ENCODE data around the gene MESP2. TPM values are rescaled to one million over a fixed set of nuclear protein-coding genes. Genes with fewer than 3 reads are reported as not detected.

The MESP2 gene
- polyA plus RNA-seq, 4 donors: 0.34 to 0.39 TPM; not detected in 2

DNA sequence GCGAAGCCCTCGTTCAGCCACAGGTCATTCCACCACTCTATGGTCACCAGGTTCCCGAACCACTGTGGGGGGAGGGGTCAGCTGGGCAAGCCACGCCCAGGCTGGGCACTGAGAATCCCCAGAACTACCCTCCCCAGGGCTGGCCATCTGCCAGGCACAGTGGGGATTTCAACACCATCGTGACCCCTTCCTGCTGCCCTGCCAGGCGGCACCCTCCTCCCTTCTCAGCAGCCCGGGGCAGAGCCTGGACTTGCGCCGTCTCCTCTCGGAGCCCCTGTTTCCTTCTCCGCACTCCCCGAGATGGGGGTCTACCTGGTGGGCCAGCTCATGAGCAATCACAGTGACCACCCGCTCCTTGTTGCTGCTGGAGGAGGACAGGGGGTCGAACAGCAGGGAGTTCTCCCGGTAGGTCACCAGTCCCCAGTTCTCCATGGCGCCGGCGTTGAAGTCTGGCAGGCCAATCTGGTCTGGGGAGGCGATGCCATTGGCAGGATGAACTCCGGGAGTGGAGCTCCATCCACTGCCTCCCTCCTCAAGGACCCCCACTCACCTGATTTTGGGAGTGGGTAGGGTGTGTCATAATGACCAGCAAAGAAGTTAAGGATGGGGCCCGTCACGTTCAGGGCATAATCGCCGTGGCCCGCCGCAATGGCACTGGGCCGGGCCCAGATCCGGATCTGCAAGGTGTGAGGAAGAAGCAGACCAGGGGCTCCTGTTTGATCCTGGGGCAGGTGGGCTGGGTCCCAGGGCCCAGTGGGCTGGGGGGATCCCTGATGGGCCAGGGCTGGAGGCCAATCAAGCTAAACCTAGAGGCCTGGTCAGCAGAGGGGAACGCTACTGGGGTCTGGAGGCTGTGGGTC, 28.0 kb downstream of the MESP2 start:
- H3K27me3 ChIP-seq (ENCODE audit: control insufficient read depth in 3 of 3, insufficient read depth in 3 of 3, low read length in 3 of 3): no peaks in the 10 kb centered on the region
- WGBS, 3 donors: 49 to 82% (median 56%) methylated on average over 27 to 29 of the region's 29 CpGs
- H3K36me3 ChIP-seq (ENCODE audit: control insufficient read depth in 3 of 3, insufficient read depth in 2 of 3, low read depth in 1 of 3, low read length in 3 of 3): peaks cover 3 to 88% (median 26%) of the 10 kb centered on the region in 3 donors
- H3K27ac ChIP-seq (ENCODE audit: low read depth in 1 of 3, low read length in 2 of 3): peak overlapping the region; percentile 83 to 90 (median 86)
- H3K4me1 ChIP-seq (ENCODE audit: control insufficient read depth in 3 of 3, insufficient read depth in 2 of 3, low read depth in 1 of 3, low read length in 2 of 3): peaks cover 0 to 59% (median 0%) of the 10 kb centered on the region in 3 donors
- DNase-seq (peak; percentile 46 to 65), FAIRE-seq (no peak)
- H3K4me3 ChIP-seq (ENCODE audit: low read depth in 1 of 3, low read length in 3 of 3): peak overlapping the region in 2 of 3 donors; percentile 72 to 81
- no peaks in the 10 kb centered on the region for H3K9me3 ChIP-seq (ENCODE audit: control insufficient read depth in 2 of 2, insufficient read depth in 1 of 2, low read depth in 1 of 2, low read length in 1 of 2)

- Histone ChIP-seq H3K36me3 (ENCODE audit: control insufficient read depth in 3 of 3, insufficient read depth in 2 of 3, low read depth in 1 of 3, low read length in 3 of 3) (peaks cover 3 to 79% (median 18%) of the 10 kb centered on the region in 3 donors), H3K27me3 (ENCODE audit: control insufficient read depth in 3 of 3, insufficient read depth in 3 of 3, low read length in 3 of 3) (no peaks in the 10 kb centered on the region), H3K4me1 (ENCODE audit: control insufficient read depth in 3 of 3, insufficient read depth in 2 of 3, low read depth in 1 of 3, low read length in 2 of 3) (peaks cover 0 to 61% (median 0%) of the 10 kb centered on the region in 3 donors), H3K27ac (ENCODE audit: low read depth in 1 of 3, low read length in 2 of 3) (peak overlapping the region; percentile 83 to 90 (median 86)), H3K4me3 (ENCODE audit: low read depth in 1 of 3, low read length in 3 of 3) (peak overlapping the region in 2 of 3 donors; percentile 72 to 81), H3K9me3 (ENCODE audit: control insufficient read depth in 2 of 2, insufficient read depth in 1 of 2, low read depth in 1 of 2, low read length in 1 of 2) (no peaks in the 10 kb centered on the region)
- peak in 1 of 2 donors; percentile 36 for DNase-seq
- no peak for FAIRE-seq
- 23 to 66% (median 37%) methylated on average over 25 to 29 of the region's 29 CpGs for WGBS, 3 donors
These were observed 29.4 kb downstream of the MESP2 start for GRCh38 chr15:89805241-89806209.

- no peak for DNase-seq
- no peak for FAIRE-seq
- no peaks in the 10 kb centered on the region for H3K9me3 ChIP-seq (ENCODE audit: control insufficient read depth in 2 of 2, insufficient read depth in 1 of 2, low read depth in 1 of 2, low read length in 1 of 2)
- H3K27ac ChIP-seq (ENCODE audit: low read depth in 1 of 3, low read length in 2 of 3): peak overlapping the region; percentile 83 to 90 (median 86)
- H3K4me3 ChIP-seq (ENCODE audit: low read depth in 1 of 3, low read length in 3 of 3): peak overlapping the region in 2 of 3 donors; percentile 72 to 81
- H3K36me3 ChIP-seq (ENCODE audit: control insufficient read depth in 3 of 3, insufficient read depth in 2 of 3, low read depth in 1 of 3, low read length in 3 of 3): peaks cover 3 to 77% (median 18%) of the 10 kb centered on the region in 3 donors
- H3K27me3 ChIP-seq (ENCODE audit: control insufficient read depth in 3 of 3, insufficient read depth in 3 of 3, low read length in 3 of 3): no peaks in the 10 kb centered on the region
- H3K4me1 ChIP-seq (ENCODE audit: control insufficient read depth in 3 of 3, insufficient read depth in 2 of 3, low read depth in 1 of 3, low read length in 2 of 3): peaks cover 0 to 58% (median 0%) of the 10 kb centered on the region in 3 donors
- 21 to 57% (median 29%) methylated on average over 21 of the region's 21 CpGs for WGBS, 3 donors
These were observed 30.1 kb downstream of the MESP2 start for GRCh38 chr15:89806210-89806558.

GRCh38 chr15:89806559-89807550, 30.7 kb downstream of the MESP2 start:
- H3K9me3 ChIP-seq (ENCODE audit: control insufficient read depth in 2 of 2, insufficient read depth in 1 of 2, low read depth in 1 of 2, low read length in 1 of 2): no peaks in the 10 kb centered on the region
- FAIRE-seq (no peak), DNase-seq (peak; percentile 91 to 97)
- H3K4me3 ChIP-seq (ENCODE audit: low read depth in 1 of 3, low read length in 3 of 3): peak overlapping the region in 2 of 3 donors; percentile 72 to 81
- H3K36me3 ChIP-seq (ENCODE audit: control insufficient read depth in 3 of 3, insufficient read depth in 2 of 3, low read depth in 1 of 3, low read length in 3 of 3): peaks cover 2 to 70% (median 18%) of the 10 kb centered on the region in 3 donors
- peaks cover 0 to 53% (median 2%) of the 10 kb centered on the region in 3 donors for H3K4me1 ChIP-seq (ENCODE audit: control insufficient read depth in 3 of 3, insufficient read depth in 2 of 3, low read depth in 1 of 3, low read length in 2 of 3)
- no peaks in the 10 kb centered on the region for H3K27me3 ChIP-seq (ENCODE audit: control insufficient read depth in 3 of 3, insufficient read depth in 3 of 3, low read length in 3 of 3)
- 17 to 62% (median 33%) methylated on average over 22 of the region's 22 CpGs for WGBS, 3 donors
- peak overlapping the region; percentile 83 to 90 (median 86) for H3K27ac ChIP-seq (ENCODE audit: low read depth in 1 of 3, low read length in 2 of 3)

DNA sequence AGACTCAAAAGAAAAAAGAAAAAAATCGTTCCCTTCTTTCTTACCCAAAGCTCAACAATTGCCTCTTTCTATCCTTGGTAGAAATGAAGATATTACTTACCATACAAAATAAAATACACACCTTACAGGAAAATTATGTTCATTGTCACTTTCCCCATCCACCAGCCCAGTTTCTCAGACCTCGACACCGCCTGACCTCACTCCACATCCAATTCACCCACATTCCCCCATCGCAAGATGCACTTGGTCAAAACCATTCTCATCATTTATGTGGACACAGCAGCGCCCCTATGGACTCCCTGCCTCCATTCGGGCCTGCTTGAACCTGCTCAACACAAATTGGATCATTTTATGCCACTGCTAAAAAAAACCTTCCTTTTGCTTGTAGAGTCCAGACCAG, 31.6 kb downstream of the MESP2 start:
- H3K4me1 ChIP-seq (ENCODE audit: control insufficient read depth in 3 of 3, insufficient read depth in 2 of 3, low read depth in 1 of 3, low read length in 2 of 3): peaks cover 0 to 54% (median 3%) of the 10 kb centered on the region in 3 donors
- WGBS, 3 donors: 86 to 91% (median 86%) methylated on average over 6 of the region's 6 CpGs
- no peak for DNase-seq
- peaks cover 0 to 68% (median 16%) of the 10 kb centered on the region in 3 donors for H3K36me3 ChIP-seq (ENCODE audit: control insufficient read depth in 3 of 3, insufficient read depth in 2 of 3, low read depth in 1 of 3, low read length in 3 of 3)
- H3K27ac ChIP-seq (ENCODE audit: low read depth in 1 of 3, low read length in 2 of 3): peak overlapping the region in 2 of 3 donors; percentile 83 to 86
- H3K9me3 ChIP-seq (ENCODE audit: control insufficient read depth in 2 of 2, insufficient read depth in 1 of 2, low read depth in 1 of 2, low read length in 1 of 2): no peaks in the 10 kb centered on the region
- no peaks in the 10 kb centered on the region for H3K27me3 ChIP-seq (ENCODE audit: control insufficient read depth in 3 of 3, insufficient read depth in 3 of 3, low read length in 3 of 3)
- H3K4me3 ChIP-seq (ENCODE audit: low read depth in 1 of 3, low read length in 3 of 3): no peak overlapping the region
- FAIRE-seq: no peak

DNA sequence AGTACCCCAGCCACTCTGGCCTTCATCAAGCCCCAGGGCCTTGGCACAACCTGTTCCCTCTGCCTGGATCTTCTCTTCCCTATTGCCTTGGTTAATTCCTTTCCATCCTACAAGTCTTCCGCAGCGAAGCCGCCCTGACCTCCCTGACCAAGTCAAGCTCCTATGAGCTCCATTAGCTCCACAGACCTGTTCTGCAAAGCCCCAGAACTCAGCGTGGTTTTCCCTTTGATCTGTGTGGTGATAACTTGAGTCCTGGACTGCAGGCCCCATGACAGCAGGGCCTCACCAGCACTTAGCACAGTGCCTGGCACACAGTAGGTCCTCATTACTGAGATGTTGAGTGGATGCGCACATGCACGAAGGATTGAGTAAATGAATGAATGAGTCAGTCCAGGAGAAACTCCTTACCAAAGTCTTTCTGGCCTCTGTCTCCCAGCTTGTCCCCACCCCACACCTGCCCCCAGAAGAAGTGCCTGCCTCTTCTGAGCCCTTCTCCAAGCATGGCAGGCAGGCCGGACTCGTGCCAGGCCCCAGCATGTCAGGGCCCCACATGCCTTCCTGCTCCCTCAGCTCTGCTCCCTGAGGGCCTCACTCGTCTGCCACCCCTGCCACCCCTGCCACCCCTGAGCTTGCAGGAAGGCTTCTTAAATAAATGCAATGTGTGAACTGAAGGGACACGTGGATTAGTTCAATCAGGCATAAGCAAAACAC, 32.2 kb downstream of the MESP2 start:
- Histone ChIP-seq H3K9me3 (ENCODE audit: control insufficient read depth in 2 of 2, insufficient read depth in 1 of 2, low read depth in 1 of 2, low read length in 1 of 2) (no peaks in the 10 kb centered on the region), H3K4me3 (ENCODE audit: low read depth in 1 of 3, low read length in 3 of 3) (no peak overlapping the region), H3K27me3 (ENCODE audit: control insufficient read depth in 3 of 3, insufficient read depth in 3 of 3, low read length in 3 of 3) (no peaks in the 10 kb centered on the region), H3K4me1 (ENCODE audit: control insufficient read depth in 3 of 3, insufficient read depth in 2 of 3, low read depth in 1 of 3, low read length in 2 of 3) (peaks cover 0 to 54% (median 5%) of the 10 kb centered on the region in 3 donors), H3K27ac (ENCODE audit: low read depth in 1 of 3, low read length in 2 of 3) (peak overlapping the region in 2 of 3 donors; percentile 83 to 86), H3K36me3 (ENCODE audit: control insufficient read depth in 3 of 3, insufficient read depth in 2 of 3, low read depth in 1 of 3, low read length in 3 of 3) (peaks cover 0 to 68% (median 11%) of the 10 kb centered on the region in 3 donors)
- DNase-seq (no peak), FAIRE-seq (no peak)
- WGBS, 3 donors: 80 to 89% (median 81%) methylated on average over 10 of the region's 10 CpGs

DNA sequence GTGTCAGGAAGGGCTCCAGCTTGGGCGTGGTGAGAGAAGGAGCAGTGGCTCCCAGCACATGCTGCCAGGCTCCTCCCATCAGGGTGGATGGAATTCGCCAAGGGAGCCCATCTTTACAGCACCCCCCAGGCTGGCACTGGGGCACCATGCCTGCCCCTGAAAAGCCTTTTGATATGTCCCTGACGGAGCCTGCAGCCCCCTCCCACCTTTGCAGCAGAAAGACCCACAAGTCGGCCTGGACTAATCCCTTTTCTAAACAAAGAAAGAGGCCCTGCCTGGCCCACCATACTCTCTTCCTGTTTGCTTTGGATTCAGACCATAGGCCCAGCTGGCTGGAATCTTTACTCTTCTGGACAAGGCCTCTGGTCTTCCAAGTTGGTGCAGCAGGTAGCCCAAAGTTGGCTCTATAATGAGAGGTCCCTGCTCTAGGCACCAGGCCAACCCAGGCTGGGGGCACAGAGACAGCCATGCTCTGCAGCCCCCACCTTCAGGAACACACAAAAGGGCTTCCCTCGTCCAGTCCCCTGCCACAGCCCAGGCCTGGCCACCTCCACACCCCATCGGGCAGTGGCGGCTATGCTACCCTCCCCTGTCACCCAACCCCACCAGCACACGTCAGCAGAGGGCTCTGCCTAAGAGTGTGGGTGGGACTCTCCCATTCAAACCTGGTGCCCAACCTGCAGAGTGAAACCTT, 33.1 kb downstream of the MESP2 start:
- FAIRE-seq (no peak), DNase-seq (no peak)
- Histone ChIP-seq H3K27me3 (ENCODE audit: control insufficient read depth in 3 of 3, insufficient read depth in 3 of 3, low read length in 3 of 3) (peaks cover 0 to 3% (median 0%) of the 10 kb centered on the region in 3 donors), H3K4me3 (ENCODE audit: low read depth in 1 of 3, low read length in 3 of 3) (no peak overlapping the region), H3K36me3 (ENCODE audit: control insufficient read depth in 3 of 3, insufficient read depth in 2 of 3, low read depth in 1 of 3, low read length in 3 of 3) (peaks cover 0 to 59% (median 4%) of the 10 kb centered on the region in 3 donors), H3K4me1 (ENCODE audit: control insufficient read depth in 3 of 3, insufficient read depth in 2 of 3, low read depth in 1 of 3, low read length in 2 of 3) (peaks cover 2 to 50% (median 5%) of the 10 kb centered on the region in 3 donors), H3K9me3 (ENCODE audit: control insufficient read depth in 2 of 2, insufficient read depth in 1 of 2, low read depth in 1 of 2, low read length in 1 of 2) (no peaks in the 10 kb centered on the region), H3K27ac (ENCODE audit: low read depth in 1 of 3, low read length in 2 of 3) (no peak overlapping the region)
- WGBS, 3 donors: 72 to 74% (median 73%) methylated on average over 7 to 8 of the region's 8 CpGs

Measured in small intestine (tissue), 7 donors.